Pancreas (tissue), 10 donors: ENCODE data around the gene ITGA5. TPM values are rescaled to one million over a fixed set of nuclear protein-coding genes. Genes with fewer than 3 reads are reported as not detected.

ENCODE experiments used
- ATAC-seq, 4 donors: fragments of 200-7000 bp; cut with Tn5 transposase; one replicate each; pipeline versions ENCODE4 v1.8.0 to v1.9.1; 2020; ENCODE audit warnings: mild to moderate bottlenecking in 4 of 4, moderate library complexity in 4 of 4
- DNase-seq, 6 donors: peaks; one replicate each; pipeline ENCODE4 v3.0.0-alpha.2; 2020
- FAIRE-seq: peaks from 2 replicates; lab custom pipeline; 2012; peaks lifted over from hg19 to GRCh38; lab: Jason Lieb, UNC
- H3K27ac ChIP-seq, 4 donors: fragments of 200-600 bp; sonication (generic); 1 replicate in 3 of 4; 2 replicates in 1 of 4; pipeline versions ENCODE4 v1.5.0 to v1.8.0; 2020
- H3K27me3 ChIP-seq, 4 donors: fragments of 200-600 bp; one replicate each; pipeline ENCODE4 v1.8.0; 2021
- H3K36me3 ChIP-seq, 3 donors: fragments of 200-600 bp; sonication (generic) in 1 of 3; one replicate each; pipeline versions ENCODE4 v1.5.0 to v1.8.0; 2020 to 2021
- H3K4me1 ChIP-seq, 3 donors: fragments of 200-600 bp; one replicate each; pipeline ENCODE4 v1.8.0; 2021
- H3K4me3 ChIP-seq, 4 donors: fragments of 200-600 bp; sonication (generic) in 2 of 4; one replicate each; pipeline versions ENCODE4 v1.5.0 to v1.8.0; 2020 to 2021
- H3K9me3 ChIP-seq, 4 donors: fragments of 200-600 bp; one replicate each; pipeline ENCODE4 v1.8.0; 2021
- CTCF ChIP-seq, 4 donors: fragments of 200-600 bp; sonication (generic) in 3 of 4; IDR thresholded peaks; one replicate each; pipeline versions ENCODE4 v1.5.0 to v1.8.0; 2021; ENCODE audit warnings: antibody characterized with exemption in 4 of 4
- WGBS, 2 donors: extraction: QIAGEN DNeasy Blood & Tissue Kit; methylation state at CpG; one replicate each; pipeline ENCODE4 v1.1.7; 2013; 5-methylcytosine and 5-hydroxymethylcytosine counted together
- intact Hi-C, 3 donors: fragments of 100-400 bp; cut with DNase I; formaldehyde crosslinking; loops; one replicate each; pipeline versions ENCODE4 v1.11.1 to v1.14.2; 2022
- polyA plus RNA-seq, 2 donors: library from polyadenylated mRNA; stranded (reverse); fragments of 200-250 nt; gene quantifications; one replicate each; pipeline ENCODE4 v1.2.3, GENCODE V29; 2013
- total RNA-seq, 6 donors: library from RNA; stranded (reverse); fragmentation: NEBNext Ultra II Directional in 4 of 6; extraction: Animal tissue kit (Norgen Biotek cat#: 25700) in 4 of 6; gene quantifications; one replicate each; pipeline versions ENCODE4 v1.2.1 to v1.2.4, GENCODE V29; 2021 to 2023
- donor health status: healthy with polysubstance abuse.
- donor health status: DM: no; HTN: no; CAD: no; lungs with moderate emphysema.
- donor health status: DM: no; HTN: no; CAD: no.
- donor health status: control.
- donor health status: control.
- donor health status: Bipolar disorder and iron deficiency.
- donor health status: DM: yes; HTN: yes; CAD: no.
- donor health status: DM: no; HTN: no; CAD: no.
- donor health status: DM: no; HTN: no; CAD: no.
- donor health status: DM: yes; HTN: yes; CAD: no.

ITGA5 gene
- total and polyA plus RNA-seq, 8 donors = 9.5 to 32.2 (median 17.5) TPM

- H3K36me3 ChIP-seq = no peaks in the 10 kb centered on the region
- no peak for TF ChIP-seq CTCF (IDR thresholded peaks at IDR 0.05)
- FAIRE-seq (no peak), ATAC-seq (no peak), DNase-seq (no peak)
- no peak overlapping the region for H3K27ac ChIP-seq
- 69% methylated on average over 9 of the region's 9 CpGs for WGBS, 2 donors
- H3K4me1 ChIP-seq = no peaks in the 10 kb centered on the region
- no peaks in the 10 kb centered on the region for H3K9me3 ChIP-seq
- intact Hi-C loops = no loop called here
- no peak overlapping the region for H3K4me3 ChIP-seq
- no peaks in the 10 kb centered on the region for H3K27me3 ChIP-seq
Observed at GRCh38 chr12:54460317-54460923, 41.4 kb upstream of the ITGA5 start.

GRCh38 chr12:54459355-54459754, 40.3 kb upstream of the ITGA5 start:
- Histone ChIP-seq H3K27me3 (no peaks in the 10 kb centered on the region), H3K9me3 (no peaks in the 10 kb centered on the region), H3K36me3 (no peaks in the 10 kb centered on the region), H3K4me1 (no peaks in the 10 kb centered on the region), H3K27ac (no peak overlapping the region), H3K4me3 (no peak overlapping the region)
- intact Hi-C loops = no loop called here
- DNase-seq (no peak), FAIRE-seq (no peak), ATAC-seq (no peak)
- 40 to 50% methylated on average over 2 of the region's 3 CpGs for WGBS, 2 donors
- TF ChIP-seq CTCF (IDR thresholded peaks at IDR 0.05) = no peak

- Histone ChIP-seq H3K4me3 (no peak overlapping the region), H3K27me3 (no peaks in the 10 kb centered on the region), H3K36me3 (no peaks in the 10 kb centered on the region), H3K4me1 (no peaks in the 10 kb centered on the region), H3K27ac (no peak overlapping the region), H3K9me3 (no peaks in the 10 kb centered on the region)
- ATAC-seq (no peak), FAIRE-seq (no peak), DNase-seq (no peak)
- intact Hi-C loops = no loop called here
- TF ChIP-seq CTCF (IDR thresholded peaks at IDR 0.05) = no peak
Observed at GRCh38 chr12:54455760-54456469, 36.8 kb upstream of the ITGA5 start.

GRCh38 chr12:54452628-54453027, 33.6 kb upstream of the ITGA5 start:
- no peaks in the 10 kb centered on the region for H3K9me3 ChIP-seq
- intact Hi-C loops = no loop called here
- FAIRE-seq = no peak

More at GRCh38 chr12:54452628-54453027, 33.6 kb upstream of the ITGA5 start:
- Histone ChIP-seq H3K27me3 (no peaks in the 10 kb centered on the region), H3K36me3 (no peaks in the 10 kb centered on the region), H3K27ac (no peak overlapping the region), H3K4me1 (no peaks in the 10 kb centered on the region), H3K4me3 (no peak overlapping the region)
- ATAC-seq (no peak), DNase-seq (no peak)
- no peak for TF ChIP-seq CTCF (IDR thresholded peaks at IDR 0.05)
